HepG2 (cell line): ENCODE data around the gene BRD2. TPM values are rescaled to one million over a fixed set of nuclear protein-coding genes. Genes with fewer than 3 reads are reported as not detected.

Source experiments
- EP300 ChIP-seq, 3 experiments: sonication (generic) in 1 of 3; formaldehyde crosslinking in 1 of 3; IDR thresholded peaks; 2 replicates each; pipeline versions ENCODE4 v1.5.1 to v1.6.1; 2011 to 2020; ENCODE audit warnings: low read depth in 2 of 3, low read length in 2 of 3, borderline replicate concordance in 1 of 3, improper control_type of control experiment in 1 of 3, mild to moderate bottlenecking in 1 of 3, missing genetic modification reagents in 1 of 3, moderate library complexity in 1 of 3
- GATA4 ChIP-seq: sonication (generic); IDR thresholded peaks from 2 replicates; pipeline ENCODE4 v1.6.1; 2016; ENCODE audit warnings: antibody characterized with exemption, low read depth, borderline replicate concordance
- HNF4A ChIP-seq: sonication (generic); formaldehyde crosslinking; IDR thresholded peaks from 2 replicates; pipeline ENCODE4 v1.4.0; 2020; ENCODE audit warnings: missing genetic modification reagents
- JDP2 ChIP-seq: sonication (generic); formaldehyde crosslinking; IDR thresholded peaks from 2 replicates; pipeline ENCODE4 v1.8.1; 2022; ENCODE audit warnings: missing genetic modification reagents, borderline replicate concordance
- MIXL1 ChIP-seq: IDR thresholded peaks from 2 replicates; pipeline ENCODE4 v1.6.1; 2016
- PCBP1 ChIP-seq: fragments of 200-400 bp; formaldehyde crosslinking; IDR thresholded peaks from 2 replicates; pipeline ENCODE4 v1.6.1; 2017; ENCODE audit warnings: mild to moderate bottlenecking, low read depth, low read length, borderline replicate concordance
- POLR2A ChIP-seq, 2 experiments: IDR thresholded peaks; 2 replicates each; pipeline ENCODE4 v1.6.1; 2011; ENCODE audit warnings: low read depth in 2 of 2, low read length in 2 of 2, mild to moderate bottlenecking in 1 of 2, moderate library complexity in 1 of 2; ENCODE audit not compliant: insufficient read depth in 1 of 2
- TCF12 ChIP-seq, 2 experiments: fragments of 450-650 bp in 1 of 2; sonication (generic) in 1 of 2; formaldehyde crosslinking in 1 of 2; IDR thresholded peaks; 2 replicates each; pipeline versions ENCODE4 v1.6.1 to v1.8.0; 2017 to 2022; ENCODE audit warnings: antibody characterized with exemption in 1 of 2, mild to moderate bottlenecking in 1 of 2, missing genetic modification reagents in 1 of 2, moderate library complexity in 1 of 2
- TSC22D2 ChIP-seq: sonication (generic); formaldehyde crosslinking; IDR thresholded peaks from 2 replicates; pipeline ENCODE4 v1.5.1; 2020; ENCODE audit warnings: missing genetic modification reagents, mild to moderate bottlenecking, borderline replicate concordance
- ZMYM4 ChIP-seq: sonication (generic); formaldehyde crosslinking; IDR thresholded peaks from 2 replicates; pipeline ENCODE4 v1.8.1; 2023; ENCODE audit warnings: mild to moderate bottlenecking, missing genetic modification reagents
- ZNF382 ChIP-seq: sonication (generic); formaldehyde crosslinking; IDR thresholded peaks from 2 replicates; pipeline ENCODE4 v1.5.0; 2020; ENCODE audit warnings: missing genetic modification reagents, mild to moderate bottlenecking, borderline replicate concordance
- ZNF432 ChIP-seq: sonication (generic); formaldehyde crosslinking; IDR thresholded peaks from 2 replicates; pipeline ENCODE4 v1.5.0; 2020; ENCODE audit warnings: missing genetic modification reagents, mild to moderate bottlenecking, borderline replicate concordance
- ZNF773 ChIP-seq: sonication (generic); formaldehyde crosslinking; IDR thresholded peaks from 2 replicates; pipeline ENCODE4 v1.4.0; 2020; ENCODE audit warnings: missing genetic modification reagents, borderline replicate concordance
- ZNF776 ChIP-seq: sonication (generic); formaldehyde crosslinking; IDR thresholded peaks from 2 replicates; pipeline ENCODE4 v1.4.0; 2020; ENCODE audit warnings: mild to moderate bottlenecking, missing genetic modification reagents
- ZNF850 ChIP-seq: sonication (generic); formaldehyde crosslinking; conservative IDR thresholded peaks from 2 replicates; pipeline ENCODE4 v1.9.0; 2021; ENCODE audit warnings: mild to moderate bottlenecking, missing genetic modification reagents
- polyA plus RNA-seq, 8 experiments: library from polyadenylated mRNA; depleted of rRNA in 3 of 8; stranded (reverse) in 7 of 8; unstranded in 1 of 8; fragments of >200 nt; fragmentation: Illumina TruSeq in 4 of 8; extraction: Trizol in 4 of 8; gene quantifications; 2 replicates each; pipeline versions ENCODE4 v1.2.1 to v1.2.3, GENCODE V29; 2011 to 2016; ENCODE audit warnings: low read depth in 4 of 8, missing spikeins in 1 of 8, mixed read lengths in 1 of 8; ENCODE audit not compliant: insufficient read depth in 1 of 8
- total RNA-seq, 5 experiments: library from RNA; depleted of rRNA; stranded (reverse); fragments of >200 nt; fragmentation: Illumina TruSeq; extraction: Trizol; gene quantifications; 2 replicates each; pipeline ENCODE4 v1.2.3, GENCODE V29; 2016; ENCODE audit warnings: low read depth in 1 of 5
- TF ChIP-seq, protein P1 (sequence below): sonication (generic); formaldehyde crosslinking; IDR thresholded peaks from 2 replicates; pipeline ENCODE4 v1.4.0; 2020; ENCODE audit warnings: missing genetic modification reagents
- TF ChIP-seq, protein P2 (sequence below): sonication (generic); formaldehyde crosslinking; IDR thresholded peaks from 2 replicates; pipeline ENCODE4 v1.4.0; 2020; ENCODE audit warnings: mild to moderate bottlenecking, low read depth, missing genetic modification reagents
- TF ChIP-seq, protein P3 (sequence below): sonication (generic); formaldehyde crosslinking; IDR thresholded peaks from 2 replicates; pipeline ENCODE4 v1.8.0; 2022; ENCODE audit warnings: mild to moderate bottlenecking, missing genetic modification reagents; ENCODE audit not compliant: insufficient replicate concordance
- TF ChIP-seq, protein P4 (sequence below): sonication (generic); formaldehyde crosslinking; IDR thresholded peaks from 2 replicates; pipeline ENCODE4 v1.5.0; 2020; ENCODE audit warnings: missing genetic modification reagents

BRD2 gene
- total and polyA plus RNA-seq, 2 of the 13 experiments (the other 11 are each of a cell fraction or from before 2014, with no cell fraction given): 143 to 202 TPM

- TF ChIP-seq, protein P1, sequence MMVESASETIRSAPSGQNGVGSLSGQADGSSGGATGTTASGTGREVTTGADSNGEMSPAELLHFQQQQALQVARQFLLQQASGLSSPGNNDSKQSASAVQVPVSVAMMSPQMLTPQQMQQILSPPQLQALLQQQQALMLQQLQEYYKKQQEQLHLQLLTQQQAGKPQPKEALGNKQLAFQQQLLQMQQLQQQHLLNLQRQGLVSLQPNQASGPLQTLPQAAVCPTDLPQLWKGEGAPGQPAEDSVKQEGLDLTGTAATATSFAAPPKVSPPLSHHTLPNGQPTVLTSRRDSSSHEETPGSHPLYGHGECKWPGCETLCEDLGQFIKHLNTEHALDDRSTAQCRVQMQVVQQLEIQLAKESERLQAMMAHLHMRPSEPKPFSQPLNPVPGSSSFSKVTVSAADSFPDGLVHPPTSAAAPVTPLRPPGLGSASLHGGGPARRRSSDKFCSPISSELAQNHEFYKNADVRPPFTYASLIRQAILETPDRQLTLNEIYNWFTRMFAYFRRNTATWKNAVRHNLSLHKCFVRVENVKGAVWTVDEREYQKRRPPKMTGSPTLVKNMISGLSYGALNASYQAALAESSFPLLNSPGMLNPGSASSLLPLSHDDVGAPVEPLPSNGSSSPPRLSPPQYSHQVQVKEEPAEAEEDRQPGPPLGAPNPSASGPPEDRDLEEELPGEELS (CRISPR knock-in tag): peak; percentile 39
- TF ChIP-seq ZNF773 (no peak), TSC22D2 (CRISPR knock-in tag) (no peak), EP300 (IDR thresholded peaks at IDR 0.05; ENCODE audit: low read depth in 2 of 2, low read length in 2 of 2) (0 out of 4 replicates have a peak, but pooled peaks of 1 of the 2 experiments have one; percentile 6), EP300 (CRISPR knock-in tag; IDR thresholded peaks at IDR 0.05; ENCODE audit: borderline replicate concordance) (no peak), PCBP1 (no peak), ZNF776 (CRISPR knock-in tag) (no peak), MIXL1 (CRISPR knock-in tag) (peak; percentile 58; the same call in 1 of the 2 replicates), ZNF432 (CRISPR knock-in tag) (no peak), ZNF382 (CRISPR knock-in tag) (no peak), ZMYM4 (CRISPR knock-in tag) (0 out of 2 replicates have a peak, but pooled peaks have one; percentile 57), TCF12 (IDR thresholded peaks at IDR 0.05) (no peak), TCF12 (CRISPR knock-in tag; IDR thresholded peaks at IDR 0.05) (no peak), GATA4 (no peak), JDP2 (no peak), POLR2A (IDR thresholded peaks at IDR 0.05; ENCODE audit: insufficient read depth in 1 of 2, low read depth in 2 of 2, low read length in 2 of 2) (no peak), ZNF850 (0 out of 2 replicates have a peak, but pooled peaks have one; percentile 6), HNF4A (peak; percentile 49; the same call in 1 of the 2 replicates)
- TF ChIP-seq, protein P2, sequence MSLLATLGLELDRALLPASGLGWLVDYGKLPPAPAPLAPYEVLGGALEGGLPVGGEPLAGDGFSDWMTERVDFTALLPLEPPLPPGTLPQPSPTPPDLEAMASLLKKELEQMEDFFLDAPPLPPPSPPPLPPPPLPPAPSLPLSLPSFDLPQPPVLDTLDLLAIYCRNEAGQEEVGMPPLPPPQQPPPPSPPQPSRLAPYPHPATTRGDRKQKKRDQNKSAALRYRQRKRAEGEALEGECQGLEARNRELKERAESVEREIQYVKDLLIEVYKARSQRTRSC (CRISPR knock-in tag): no peak
- TF ChIP-seq, protein P3, sequence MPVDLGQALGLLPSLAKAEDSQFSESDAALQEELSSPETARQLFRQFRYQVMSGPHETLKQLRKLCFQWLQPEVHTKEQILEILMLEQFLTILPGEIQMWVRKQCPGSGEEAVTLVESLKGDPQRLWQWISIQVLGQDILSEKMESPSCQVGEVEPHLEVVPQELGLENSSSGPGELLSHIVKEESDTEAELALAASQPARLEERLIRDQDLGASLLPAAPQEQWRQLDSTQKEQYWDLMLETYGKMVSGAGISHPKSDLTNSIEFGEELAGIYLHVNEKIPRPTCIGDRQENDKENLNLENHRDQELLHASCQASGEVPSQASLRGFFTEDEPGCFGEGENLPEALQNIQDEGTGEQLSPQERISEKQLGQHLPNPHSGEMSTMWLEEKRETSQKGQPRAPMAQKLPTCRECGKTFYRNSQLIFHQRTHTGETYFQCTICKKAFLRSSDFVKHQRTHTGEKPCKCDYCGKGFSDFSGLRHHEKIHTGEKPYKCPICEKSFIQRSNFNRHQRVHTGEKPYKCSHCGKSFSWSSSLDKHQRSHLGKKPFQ (CRISPR knock-in tag): no peak
- TF ChIP-seq, protein P4, sequence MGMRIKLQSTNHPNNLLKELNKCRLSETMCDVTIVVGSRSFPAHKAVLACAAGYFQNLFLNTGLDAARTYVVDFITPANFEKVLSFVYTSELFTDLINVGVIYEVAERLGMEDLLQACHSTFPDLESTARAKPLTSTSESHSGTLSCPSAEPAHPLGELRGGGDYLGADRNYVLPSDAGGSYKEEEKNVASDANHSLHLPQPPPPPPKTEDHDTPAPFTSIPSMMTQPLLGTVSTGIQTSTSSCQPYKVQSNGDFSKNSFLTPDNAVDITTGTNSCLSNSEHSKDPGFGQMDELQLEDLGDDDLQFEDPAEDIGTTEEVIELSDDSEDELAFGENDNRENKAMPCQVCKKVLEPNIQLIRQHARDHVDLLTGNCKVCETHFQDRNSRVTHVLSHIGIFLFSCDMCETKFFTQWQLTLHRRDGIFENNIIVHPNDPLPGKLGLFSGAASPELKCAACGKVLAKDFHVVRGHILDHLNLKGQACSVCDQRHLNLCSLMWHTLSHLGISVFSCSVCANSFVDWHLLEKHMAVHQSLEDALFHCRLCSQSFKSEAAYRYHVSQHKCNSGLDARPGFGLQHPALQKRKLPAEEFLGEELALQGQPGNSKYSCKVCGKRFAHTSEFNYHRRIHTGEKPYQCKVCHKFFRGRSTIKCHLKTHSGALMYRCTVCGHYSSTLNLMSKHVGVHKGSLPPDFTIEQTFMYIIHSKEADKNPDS (CRISPR knock-in tag): peak; percentile 44; the same call in 1 of the 2 replicates
Observed at GRCh38 chr6:32967151-32968091, 973 bp upstream of the BRD2 start (continued).
